ENCODE results near the gene DYNLT2B.

The DYNLT2B gene

DNA sequence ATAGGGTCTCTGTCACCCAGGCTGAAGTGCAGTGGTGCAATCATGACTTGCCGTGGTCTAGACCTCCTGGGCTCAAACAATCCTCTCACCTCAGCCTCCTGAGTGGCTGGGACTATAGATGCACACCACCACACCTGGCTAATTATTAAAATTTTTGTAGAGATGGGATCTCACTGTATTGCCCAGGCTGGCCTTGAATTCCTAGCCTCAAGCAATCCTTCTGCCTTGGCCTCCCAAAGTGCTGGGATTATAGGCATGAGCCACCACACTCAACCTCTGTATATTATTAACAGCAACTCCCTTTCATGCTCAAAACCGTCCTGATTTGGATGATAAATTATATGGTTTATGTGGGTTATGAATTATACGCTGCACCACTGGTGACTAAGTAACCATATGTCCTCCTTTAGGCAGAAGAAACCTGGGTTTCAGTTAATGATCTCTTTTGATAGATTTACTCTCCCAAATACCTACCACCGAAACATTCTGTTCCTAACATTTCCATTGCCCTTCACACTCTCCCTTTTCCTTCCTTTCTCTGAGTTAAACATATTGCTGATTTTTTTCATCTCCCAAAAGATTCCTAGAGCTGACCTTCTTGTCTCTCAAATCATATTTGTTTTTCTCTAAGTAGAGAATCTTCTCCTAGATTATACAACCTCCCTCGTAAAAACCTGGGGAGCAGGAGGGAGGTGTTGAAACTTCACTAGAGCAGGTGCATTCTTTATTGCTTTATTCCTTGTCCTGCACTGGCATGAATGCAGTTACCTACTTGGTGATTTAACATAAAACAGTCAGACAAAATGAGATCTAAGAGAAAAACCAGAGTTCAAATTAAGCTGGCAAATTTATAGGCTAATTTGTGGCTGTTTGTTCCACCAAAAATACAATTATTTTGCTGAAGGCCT lies 63.4 kb downstream of the DYNLT2B start:
- TF ChIP-seq, protein P1, sequence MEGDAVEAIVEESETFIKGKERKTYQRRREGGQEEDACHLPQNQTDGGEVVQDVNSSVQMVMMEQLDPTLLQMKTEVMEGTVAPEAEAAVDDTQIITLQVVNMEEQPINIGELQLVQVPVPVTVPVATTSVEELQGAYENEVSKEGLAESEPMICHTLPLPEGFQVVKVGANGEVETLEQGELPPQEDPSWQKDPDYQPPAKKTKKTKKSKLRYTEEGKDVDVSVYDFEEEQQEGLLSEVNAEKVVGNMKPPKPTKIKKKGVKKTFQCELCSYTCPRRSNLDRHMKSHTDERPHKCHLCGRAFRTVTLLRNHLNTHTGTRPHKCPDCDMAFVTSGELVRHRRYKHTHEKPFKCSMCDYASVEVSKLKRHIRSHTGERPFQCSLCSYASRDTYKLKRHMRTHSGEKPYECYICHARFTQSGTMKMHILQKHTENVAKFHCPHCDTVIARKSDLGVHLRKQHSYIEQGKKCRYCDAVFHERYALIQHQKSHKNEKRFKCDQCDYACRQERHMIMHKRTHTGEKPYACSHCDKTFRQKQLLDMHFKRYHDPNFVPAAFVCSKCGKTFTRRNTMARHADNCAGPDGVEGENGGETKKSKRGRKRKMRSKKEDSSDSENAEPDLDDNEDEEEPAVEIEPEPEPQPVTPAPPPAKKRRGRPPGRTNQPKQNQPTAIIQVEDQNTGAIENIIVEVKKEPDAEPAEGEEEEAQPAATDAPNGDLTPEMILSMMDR (IDR thresholded peaks at IDR 0.05): no peak

- TF ChIP-seq, protein P1 (IDR thresholded peaks at IDR 0.05): no peak
Measured at GRCh38 chr3:196251918-196252317, 66.1 kb downstream of the DYNLT2B start.

DNA sequence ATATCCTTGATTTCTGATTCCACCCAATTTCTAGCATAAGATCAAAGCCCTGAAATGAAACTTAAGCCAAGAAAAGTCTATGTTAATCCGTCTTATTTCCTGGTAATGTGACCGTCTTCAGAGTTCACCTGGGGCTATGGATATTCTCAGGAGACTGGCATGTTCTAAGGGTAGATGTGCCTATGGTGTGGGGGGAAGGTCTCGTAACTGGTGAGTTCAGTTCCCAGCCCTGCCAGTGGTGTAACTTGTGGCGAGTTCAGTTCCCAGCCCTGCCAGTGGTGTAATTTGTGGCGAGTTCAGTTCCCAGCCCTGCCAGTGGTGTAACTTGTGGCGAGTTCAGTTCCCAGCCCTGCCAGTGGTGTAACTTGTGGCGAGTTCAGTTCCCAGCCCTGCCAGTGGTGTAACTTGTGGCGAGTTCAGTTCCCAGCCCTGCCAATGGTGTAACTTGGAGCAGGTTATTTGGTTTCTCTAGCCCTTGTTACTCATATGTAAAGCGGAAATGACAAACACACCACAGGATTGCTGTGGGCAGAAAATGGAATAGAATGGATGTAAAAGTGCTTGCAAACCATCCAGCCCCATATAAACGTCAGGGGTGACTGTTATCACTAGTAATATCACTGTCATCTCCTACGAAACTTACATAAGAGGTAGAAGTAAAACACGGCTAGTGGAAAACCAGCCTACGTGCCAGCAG lies 71.3 kb downstream of the DYNLT2B start:
- TF ChIP-seq, protein P1 (IDR thresholded peaks at IDR 0.05): no peak

DNA sequence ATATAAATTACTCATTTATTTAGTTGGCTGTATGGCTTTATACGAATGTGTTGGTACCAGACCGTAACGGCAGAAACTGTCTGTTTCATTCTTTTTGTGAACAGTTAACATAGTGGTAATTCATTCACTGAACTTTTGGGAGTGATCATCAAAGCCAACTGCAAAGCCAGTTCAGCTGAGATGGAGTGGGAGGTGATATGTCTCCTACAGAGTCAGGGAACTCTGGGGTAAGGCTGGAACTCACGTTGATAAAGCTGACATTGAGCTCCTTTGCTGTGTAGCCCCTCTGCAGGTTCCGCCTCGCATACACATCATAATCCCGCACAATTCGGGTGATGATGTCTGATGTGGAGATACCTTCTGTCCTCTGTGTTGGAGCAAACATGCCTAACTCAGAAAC lies 76.3 kb downstream of the DYNLT2B start:
- TF ChIP-seq, protein P1 (IDR thresholded peaks at IDR 0.05): no peak

All from LNCAP (cell line).